ENCODE results near the gene GNA15. TPM values are rescaled to one million over a fixed set of nuclear protein-coding genes. Genes with fewer than 3 reads are reported as not detected.

Gene GNA15
- total and polyA plus RNA-seq, 8 donors = 0.19 to 3.0 (median 1.3) TPM

DNA sequence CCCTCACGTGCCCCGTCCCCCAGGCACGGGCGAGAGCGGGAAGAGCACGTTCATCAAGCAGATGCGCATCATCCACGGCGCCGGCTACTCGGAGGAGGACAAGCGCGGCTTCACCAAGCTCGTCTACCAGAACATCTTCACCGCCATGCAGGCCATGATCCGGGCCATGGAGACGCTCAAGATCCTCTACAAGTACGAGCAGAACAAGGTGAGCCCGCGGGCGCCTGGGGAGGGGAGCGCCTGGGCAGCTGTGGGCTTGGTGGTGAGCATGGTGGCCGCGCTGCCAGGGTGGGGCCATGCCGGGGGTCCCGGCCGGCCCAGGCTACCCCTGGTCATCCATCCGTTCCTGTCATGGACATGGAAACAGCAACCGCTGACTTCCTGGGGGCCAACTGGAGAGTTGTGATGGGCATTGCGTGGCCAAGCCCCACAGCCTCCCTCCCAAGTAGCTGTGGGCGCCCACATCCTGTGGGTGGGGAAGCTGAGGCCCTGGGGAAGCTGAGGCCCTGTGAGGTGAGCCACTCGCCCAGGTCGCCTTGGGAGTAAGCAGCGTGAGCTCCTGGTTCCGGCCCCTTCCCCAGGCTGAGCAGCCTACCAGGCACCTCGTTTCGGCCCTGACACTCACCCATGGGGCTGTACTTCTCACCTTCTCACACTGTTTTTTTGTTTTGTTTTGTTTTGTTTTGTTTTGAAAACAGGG, 25.6 kb upstream of the GNA15 start:
- no peaks in the 10 kb centered on the region for H3K9me3 ChIP-seq
- DNase-seq (peak in 1 of 6 donors; percentile 71), FAIRE-seq (no peak), ATAC-seq (no peak)
- H3K27me3 ChIP-seq = no peaks in the 10 kb centered on the region
- intact Hi-C loops (cut with DNase I) = no loop called here
- H3K4me3 ChIP-seq = no peak overlapping the region
- 91 to 93% methylated on average over 37 of the region's 37 CpGs for WGBS, 2 donors
- no peaks in the 10 kb centered on the region for H3K36me3 ChIP-seq
- H3K27ac ChIP-seq = no peak overlapping the region
- TF ChIP-seq, protein P1, sequence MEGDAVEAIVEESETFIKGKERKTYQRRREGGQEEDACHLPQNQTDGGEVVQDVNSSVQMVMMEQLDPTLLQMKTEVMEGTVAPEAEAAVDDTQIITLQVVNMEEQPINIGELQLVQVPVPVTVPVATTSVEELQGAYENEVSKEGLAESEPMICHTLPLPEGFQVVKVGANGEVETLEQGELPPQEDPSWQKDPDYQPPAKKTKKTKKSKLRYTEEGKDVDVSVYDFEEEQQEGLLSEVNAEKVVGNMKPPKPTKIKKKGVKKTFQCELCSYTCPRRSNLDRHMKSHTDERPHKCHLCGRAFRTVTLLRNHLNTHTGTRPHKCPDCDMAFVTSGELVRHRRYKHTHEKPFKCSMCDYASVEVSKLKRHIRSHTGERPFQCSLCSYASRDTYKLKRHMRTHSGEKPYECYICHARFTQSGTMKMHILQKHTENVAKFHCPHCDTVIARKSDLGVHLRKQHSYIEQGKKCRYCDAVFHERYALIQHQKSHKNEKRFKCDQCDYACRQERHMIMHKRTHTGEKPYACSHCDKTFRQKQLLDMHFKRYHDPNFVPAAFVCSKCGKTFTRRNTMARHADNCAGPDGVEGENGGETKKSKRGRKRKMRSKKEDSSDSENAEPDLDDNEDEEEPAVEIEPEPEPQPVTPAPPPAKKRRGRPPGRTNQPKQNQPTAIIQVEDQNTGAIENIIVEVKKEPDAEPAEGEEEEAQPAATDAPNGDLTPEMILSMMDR (IDR thresholded peaks at IDR 0.05) = no peak
- H3K4me1 ChIP-seq = no peaks in the 10 kb centered on the region

DNA sequence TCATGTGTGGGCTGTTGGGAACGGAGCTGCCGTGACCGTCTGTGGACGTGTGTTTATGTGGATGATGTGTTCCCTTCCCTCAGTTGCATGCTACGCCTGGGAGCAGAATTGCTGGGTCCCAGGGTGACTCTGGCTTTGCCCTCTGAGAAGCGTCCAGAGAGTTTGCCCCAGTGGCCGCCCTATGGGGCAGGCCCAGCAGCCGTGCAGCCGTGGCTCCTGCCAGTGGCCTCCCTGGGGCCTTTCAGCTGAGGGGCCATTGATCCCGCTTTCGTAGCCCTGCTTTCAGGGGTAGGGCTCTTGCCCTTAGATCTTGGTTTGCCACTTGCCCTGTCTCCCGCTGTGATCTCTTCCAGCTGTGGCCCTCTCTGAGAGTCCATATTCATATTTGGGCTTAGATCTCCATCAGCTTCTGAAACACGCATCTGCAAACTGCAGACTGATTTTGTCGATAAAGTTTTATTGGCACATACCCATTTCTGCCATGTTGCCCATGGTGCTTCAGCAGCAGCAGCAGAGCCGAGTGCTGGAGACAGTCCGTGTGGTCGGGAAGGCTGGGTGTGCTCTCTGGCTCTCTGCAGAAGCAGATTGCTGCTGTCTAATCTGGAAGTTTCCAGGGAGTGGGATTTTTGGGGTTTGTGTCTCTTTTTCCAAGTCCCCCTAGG, 24.1 kb upstream of the GNA15 start:
- no peaks in the 10 kb centered on the region for H3K9me3 ChIP-seq
- no peak overlapping the region for H3K27ac ChIP-seq
- no peaks in the 10 kb centered on the region for H3K27me3 ChIP-seq
- FAIRE-seq = no peak
- no peak overlapping the region for H3K4me3 ChIP-seq
- DNase-seq = peak in 1 of 6 donors; percentile 12
- ATAC-seq = no peak
- peaks cover 0 to 5% (median 0%) of the 10 kb centered on the region in 3 donors for H3K36me3 ChIP-seq
- no peaks in the 10 kb centered on the region for H3K4me1 ChIP-seq
- TF ChIP-seq, protein P1 (IDR thresholded peaks at IDR 0.05) = no peak
- intact Hi-C loops (cut with DNase I) = no loop called here
- 97% methylated on average over 17 of the region's 17 CpGs for WGBS, 2 donors

DNA sequence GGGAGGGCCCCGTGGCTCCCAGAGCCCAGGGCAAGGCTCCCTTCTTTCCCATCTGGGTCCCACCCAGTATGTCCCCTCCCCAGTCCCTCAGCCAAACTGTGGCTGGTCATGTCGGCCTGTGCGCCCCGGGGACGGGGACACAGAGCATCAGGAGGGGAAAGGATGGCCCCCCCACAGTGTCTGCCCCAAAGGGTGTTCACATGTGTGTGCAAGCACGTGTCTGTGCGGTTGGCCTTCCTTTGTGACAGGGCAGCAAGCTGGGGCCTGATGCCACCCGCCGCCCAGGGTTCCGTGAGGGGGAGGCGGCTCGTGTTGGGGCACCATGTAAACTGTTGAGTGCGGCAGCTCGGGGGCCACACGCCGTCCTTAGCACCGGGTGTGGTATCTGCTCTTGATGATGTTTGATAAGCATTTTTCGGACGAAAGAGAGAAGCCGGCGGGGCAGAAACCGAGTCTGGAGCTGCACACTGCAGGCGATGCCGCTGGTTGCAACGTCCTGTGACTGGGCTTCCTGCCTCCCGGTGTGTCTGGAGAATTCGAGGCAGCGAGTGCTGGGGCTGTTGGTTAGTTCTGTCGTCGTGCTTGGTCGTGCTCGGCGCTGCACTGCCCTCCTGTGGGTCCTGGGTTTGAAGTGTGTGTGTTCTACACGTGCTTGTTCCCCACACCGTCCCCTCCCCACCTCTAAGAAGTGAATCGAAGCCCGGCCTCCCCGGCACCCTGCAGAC, 23.3 kb upstream of the GNA15 start:
- no peaks in the 10 kb centered on the region for H3K27me3 ChIP-seq
- 89 to 90% methylated on average over 38 of the region's 38 CpGs for WGBS, 2 donors
- ATAC-seq = no peak
- no peak overlapping the region for H3K4me3 ChIP-seq
- no peak for FAIRE-seq
- intact Hi-C loops (cut with DNase I) = no loop called here
- no peaks in the 10 kb centered on the region for H3K4me1 ChIP-seq
- peaks cover 0 to 5% (median 0%) of the 10 kb centered on the region in 3 donors for H3K36me3 ChIP-seq
- TF ChIP-seq, protein P1 (IDR thresholded peaks at IDR 0.05) = no peak
- no peaks in the 10 kb centered on the region for H3K9me3 ChIP-seq
- DNase-seq = peak in 1 of 6 donors; percentile 43
- H3K27ac ChIP-seq = no peak overlapping the region

DNA sequence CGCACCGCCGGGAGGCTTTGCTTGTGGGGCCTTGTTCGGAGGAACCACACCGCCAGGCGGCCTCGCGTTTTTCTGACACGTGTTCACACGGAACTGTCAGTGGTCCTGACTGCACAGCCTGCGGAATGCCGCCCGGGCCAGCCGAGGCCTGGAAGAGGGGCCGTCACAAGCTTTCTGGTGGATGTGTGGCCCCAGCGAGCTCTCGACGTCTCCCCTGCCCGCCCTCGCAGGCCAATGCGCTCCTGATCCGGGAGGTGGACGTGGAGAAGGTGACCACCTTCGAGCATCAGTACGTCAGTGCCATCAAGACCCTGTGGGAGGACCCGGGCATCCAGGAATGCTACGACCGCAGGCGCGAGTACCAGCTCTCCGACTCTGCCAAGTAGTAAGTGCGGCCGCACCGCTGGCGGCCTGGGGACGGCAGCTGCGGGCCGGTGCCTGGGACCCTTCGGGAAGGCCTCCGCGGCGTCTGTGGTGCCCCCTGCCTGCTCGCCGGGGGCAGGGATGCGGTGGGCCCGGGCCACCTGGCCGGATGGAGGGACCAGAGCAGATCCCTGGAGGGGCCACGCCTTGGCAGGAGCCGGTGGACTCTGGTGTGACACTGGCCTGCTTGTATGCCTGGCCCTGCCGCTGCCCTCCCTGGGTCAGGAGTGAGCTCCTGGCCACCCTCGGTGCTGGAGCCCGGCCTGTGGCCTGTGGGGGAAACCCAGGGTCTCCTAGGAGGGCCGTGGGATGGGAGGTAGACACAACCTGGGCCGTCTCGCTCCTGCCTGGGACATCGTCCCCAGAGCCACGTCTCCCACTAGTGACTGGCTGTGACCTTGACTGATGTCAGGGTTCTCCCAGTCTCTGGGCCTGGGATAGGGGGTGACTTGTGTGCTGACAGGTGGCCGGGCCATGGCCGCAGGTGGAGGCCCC, 22.5 kb upstream of the GNA15 start:
- WGBS, 2 donors = 81 to 82% methylated on average over 56 to 59 of the region's 59 CpGs
- intact Hi-C loops (cut with DNase I) = no loop called here

More for the DNA sequence above, 22.5 kb upstream of the GNA15 start:
- no peaks in the 10 kb centered on the region for H3K27me3 ChIP-seq
- no peaks in the 10 kb centered on the region for H3K4me1 ChIP-seq
- no peak overlapping the region for H3K27ac ChIP-seq
- no peak for ATAC-seq
- no peaks in the 10 kb centered on the region for H3K9me3 ChIP-seq
- H3K4me3 ChIP-seq = no peak overlapping the region
- DNase-seq = peak in 2 of 6 donors; percentile 16 to 72
- FAIRE-seq = no peak
- TF ChIP-seq, protein P1 (IDR thresholded peaks at IDR 0.05) = no peak
- peaks cover 0 to 12% (median 0%) of the 10 kb centered on the region in 3 donors for H3K36me3 ChIP-seq

Measured in pancreas (tissue), 10 donors.